GM21367 (cell line): Measurements from ENCODE around the gene PPM1G.
A peak's percentile ranks its signal among the peaks of the same experiment; 100 is the strongest.
"Not testable (repeated sequence)": the region's sequence is repeated elsewhere in the genome, so short reads cannot be mapped to it uniquely, and the experiment has no call there.

ENCODE experiments used
- ATAC-seq: cut with Tn5 transposase; IDR thresholded peaks from one replicate; pipeline ENCODE4 v1.9.1; 2021; ENCODE audit not compliant: unreplicated experiment

PPM1G gene

DNA sequence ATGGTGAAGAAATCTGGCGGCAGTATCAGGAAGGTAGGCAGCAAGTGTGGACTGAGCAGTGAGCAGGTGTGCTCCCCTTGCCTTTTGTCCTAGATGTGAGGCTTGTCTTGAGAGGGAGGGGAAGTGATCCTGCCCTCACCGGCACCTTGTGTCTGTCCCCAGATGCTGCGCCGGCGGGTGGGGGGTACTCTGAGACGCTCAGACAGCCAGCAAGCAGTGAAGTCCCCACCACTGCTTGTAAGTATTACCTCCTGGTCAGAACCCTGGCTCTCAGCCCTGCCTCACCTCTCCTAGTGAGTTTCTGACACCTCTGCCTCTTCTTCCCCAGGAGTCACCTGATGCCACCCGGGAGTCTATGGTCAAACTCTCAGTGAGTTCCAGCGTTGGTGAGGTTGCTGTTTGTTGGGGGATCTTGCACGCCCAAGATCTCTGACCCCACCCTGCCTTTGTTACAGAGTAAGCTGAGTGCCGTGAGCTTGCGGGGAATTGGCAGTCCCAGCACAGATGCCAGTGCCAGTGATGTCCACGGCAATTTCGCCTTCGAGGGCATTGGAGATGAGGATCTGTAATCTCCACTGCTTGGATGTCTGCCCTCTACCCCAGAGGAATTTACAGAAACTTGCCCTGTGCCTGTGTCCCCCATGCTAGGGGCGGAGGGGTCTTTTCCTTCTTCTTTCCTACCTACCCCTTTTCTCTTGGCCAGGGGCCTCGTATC is 33.1 kb downstream of the PPM1G start:
- no peak for ATAC-seq

DNA sequence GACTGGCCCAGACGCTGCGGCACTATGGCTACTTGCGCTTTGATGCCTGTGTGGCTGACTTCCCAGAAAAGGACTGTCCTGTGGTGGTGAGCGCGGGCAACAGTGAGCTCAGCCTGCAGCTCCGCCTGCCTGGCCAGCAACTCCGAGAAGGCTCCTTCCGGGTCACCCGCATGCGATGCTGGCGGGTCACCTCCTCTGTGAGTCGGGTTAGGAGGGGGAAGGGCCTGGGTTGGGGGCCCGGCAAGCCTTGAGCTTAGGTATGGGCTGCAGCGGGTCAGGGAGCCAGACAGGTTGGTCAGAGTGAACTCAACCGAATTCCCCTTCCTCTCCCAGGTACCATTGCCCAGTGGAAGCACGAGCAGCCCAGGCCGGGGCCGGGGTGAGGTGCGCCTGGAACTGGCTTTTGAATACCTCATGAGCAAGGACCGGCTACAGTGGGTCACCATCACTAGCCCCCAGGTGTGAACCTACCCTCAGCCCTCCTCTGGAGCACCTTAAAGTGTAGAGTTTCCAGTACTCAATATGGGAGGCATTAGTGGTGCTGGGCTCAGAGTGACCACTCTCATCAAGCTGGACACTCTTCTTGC is 33.8 kb downstream of the PPM1G start:
- no peak for ATAC-seq

DNA sequence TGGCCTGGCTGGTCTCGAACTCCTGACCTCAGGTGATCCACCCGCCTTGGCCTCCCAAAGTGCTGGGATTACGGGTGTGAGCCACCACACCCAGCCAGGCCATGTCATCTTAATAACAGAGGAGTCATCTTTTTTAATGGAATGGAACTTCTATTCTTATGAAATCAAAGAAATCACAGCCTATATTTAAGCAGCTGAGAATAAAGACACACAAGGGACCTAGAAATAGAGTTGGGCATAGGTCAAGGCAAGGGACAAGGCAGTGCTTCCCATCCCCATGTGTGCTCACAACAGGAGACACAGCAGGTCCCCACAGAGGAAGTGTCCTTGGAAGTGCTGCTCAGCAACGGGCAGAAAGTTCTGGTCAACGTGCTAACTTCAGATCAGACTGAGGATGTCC is 35.8 kb downstream of the PPM1G start:
- no peak for ATAC-seq

DNA sequence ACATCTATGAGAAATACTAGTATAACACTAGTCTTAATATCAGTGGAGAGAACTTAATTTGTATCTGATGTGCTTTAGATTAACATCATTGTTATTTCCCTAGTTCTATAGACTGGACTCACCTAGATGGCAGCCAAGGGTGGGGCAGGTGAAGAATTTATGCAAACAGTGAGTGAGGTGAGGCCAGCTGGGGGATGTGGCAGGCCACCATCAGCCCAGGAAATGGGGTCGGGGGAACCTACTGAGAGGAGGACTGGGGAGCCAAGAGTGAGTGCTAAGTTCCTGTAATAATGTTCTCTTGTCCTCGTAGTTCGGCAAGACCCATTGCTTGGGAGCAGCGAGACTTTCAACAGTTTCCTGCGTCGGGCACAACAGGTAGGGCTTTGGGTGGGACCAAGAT is 36.5 kb downstream of the PPM1G start:
- ATAC-seq: no peak

DNA sequence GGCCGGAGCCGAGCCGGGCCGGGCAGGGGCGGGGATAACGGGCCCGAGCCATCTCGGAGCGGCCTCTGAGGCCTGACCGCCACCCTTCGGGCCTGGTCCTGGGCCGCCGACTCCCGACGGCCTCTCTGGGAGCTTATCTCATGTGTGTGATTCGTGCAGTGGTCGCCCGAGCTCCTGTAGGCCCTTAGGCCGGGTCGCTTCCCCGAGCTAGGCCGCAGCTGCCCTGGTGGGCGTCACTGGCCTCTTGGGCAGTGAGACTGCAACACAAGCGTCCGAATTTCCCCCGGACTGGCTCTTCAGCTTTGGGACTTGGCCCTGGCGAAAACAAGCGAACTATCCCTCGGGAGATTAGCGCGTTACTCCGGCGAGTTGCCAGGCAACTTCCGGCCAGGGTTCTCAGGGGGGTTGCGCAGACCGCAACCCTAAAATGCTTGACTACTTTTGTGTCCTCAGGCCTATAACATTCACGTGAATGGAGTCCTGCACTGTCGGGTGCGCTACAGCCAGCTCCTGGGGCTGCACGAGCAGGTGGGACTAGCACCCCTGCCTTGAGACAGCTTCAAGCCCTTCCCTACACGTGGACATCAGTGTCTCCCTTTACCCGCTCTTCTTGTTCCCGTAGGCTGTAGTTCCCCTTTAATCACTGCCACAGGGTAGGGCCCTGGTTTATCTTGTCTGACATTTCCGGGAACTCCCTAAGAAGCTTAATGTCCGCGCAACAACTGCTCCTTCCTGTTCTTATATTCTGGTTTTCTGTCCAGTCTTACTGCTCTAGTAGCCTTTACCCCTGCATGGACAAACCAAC is 38.4 kb downstream of the PPM1G start:
- peak; percentile 26 for ATAC-seq

DNA sequence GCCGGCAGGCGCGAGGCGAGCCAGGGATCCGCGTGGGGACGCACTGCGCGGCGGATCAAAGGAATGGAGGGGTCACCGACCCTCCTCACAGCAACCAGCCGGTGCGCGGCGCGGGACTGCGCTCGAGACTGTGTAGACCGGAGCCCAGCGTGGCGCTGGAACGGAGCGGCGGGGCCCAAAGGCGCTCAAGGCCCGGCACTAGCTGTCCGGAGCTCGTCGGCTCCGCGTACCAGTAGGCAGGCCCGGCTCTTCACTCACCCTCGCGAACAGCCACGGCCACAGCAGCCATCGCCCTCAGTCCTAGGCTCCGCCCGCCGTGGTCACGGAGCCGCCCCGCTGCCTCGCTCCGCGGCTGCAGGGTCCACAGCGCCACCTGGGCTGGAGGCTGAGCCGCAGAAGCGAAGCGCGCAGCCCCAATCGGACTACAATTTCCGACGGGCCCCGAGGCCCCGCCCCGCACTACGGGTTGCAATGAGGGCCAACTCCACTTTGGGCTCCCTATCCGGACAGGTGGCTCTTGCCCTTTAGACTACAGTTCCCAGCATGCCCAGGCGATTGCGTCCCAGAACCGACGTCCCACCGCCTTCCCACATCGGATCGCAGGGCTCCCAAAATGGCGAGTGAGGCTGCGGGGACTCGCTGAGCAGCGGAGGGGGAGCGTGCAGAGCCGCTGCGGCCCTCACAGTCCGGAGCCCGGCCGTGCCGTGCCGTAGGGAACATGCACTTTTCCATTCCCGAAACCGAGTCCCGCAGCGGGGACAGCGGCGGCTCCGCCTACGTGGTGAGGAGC is 39.2 kb downstream of the PPM1G start, which contains the start of the genes EIF2B4 and SNX17:
Gene EIF2B4 (minus strand): TSS at position 313 of the 790 bp plus-strand sequence. CDS start 24 bp downstream, at position 289.
Gene SNX17 (plus strand): TSS at position 591 of the 790 bp plus-strand sequence. CDS start 128 bp downstream, at position 719.
- ATAC-seq: peak; percentile 82

DNA sequence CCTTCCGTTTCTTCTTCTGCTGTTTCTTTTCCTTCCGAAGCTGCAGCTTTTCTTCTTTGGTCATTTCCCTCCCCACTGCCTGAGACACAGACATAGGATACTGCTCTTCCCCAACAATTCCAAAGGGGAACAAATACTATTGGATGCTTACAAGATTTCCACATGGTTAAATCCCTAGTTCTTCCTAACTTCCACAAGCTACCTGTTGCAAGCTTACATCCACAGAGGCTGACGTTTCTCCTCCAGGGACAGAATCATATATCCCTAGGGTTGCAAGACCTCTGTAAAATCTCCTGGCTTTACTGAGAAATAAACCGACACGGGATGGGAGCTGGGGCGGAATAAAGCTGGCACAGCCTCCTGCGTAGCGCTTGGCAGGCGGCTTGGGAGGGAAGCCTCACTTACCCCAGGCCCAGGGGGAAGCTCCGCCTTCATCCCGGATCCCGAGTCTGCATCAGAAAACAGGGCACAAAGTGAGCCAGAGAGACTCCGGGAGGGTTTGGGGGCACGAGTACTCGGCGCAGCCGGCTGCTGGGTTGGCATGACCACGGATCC is 39.8 kb downstream of the PPM1G start:
- peak; percentile 4 for ATAC-seq

DNA sequence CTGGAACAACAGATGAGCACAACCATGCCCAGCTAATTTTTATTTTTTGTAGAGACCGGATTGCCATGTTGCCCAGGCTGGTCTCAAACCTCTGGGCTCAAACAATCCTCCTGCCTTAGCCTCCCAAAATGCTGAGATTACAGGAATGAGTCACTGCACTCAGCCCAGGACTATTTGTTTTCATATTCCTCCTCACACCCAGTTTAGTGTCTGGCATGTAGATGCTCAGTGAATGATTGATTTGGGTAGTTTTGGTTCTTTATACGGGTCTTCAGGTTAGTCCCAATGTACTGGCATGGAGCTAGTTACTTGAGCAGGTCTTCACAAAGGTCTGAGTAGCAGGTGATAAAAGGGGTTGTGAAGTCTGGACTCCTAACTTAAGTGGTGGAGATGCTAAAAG is 45.5 kb downstream of the PPM1G start:
- ATAC-seq: no peak

DNA sequence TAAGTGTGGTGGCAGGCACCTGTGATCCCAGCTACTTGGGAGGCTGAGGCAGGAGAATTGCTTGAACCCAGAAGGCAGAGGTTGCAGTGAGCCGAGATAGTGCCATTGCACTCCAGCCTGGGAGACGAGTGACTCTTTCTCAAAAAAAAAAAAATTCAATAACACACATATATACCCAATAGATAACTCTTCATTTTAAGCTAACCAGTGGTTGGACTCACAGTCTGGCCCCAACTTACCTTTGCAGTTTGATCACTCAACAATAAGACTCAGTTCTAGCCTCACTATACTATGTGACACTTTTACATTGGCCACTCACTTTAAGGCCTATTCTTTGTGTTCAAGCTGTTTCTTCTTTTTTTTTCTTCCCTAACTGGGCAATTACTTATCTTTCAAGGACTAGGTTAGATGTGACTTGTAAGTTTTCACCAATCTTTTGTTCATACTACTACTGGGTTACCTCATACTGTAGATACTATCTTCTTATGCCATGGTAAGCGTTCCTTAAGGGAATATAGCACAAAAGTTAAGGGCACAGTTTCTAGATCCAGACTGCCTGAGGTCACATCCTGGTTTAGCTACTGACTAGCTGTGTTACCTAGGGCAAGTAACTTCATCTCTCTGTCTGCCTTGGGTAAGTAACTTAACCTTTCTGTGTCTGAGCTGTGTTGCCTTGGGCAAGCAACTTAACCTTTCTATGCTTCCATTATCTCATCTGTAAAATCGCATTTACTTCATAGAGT is 46.5 kb downstream of the PPM1G start:
- no peak for ATAC-seq

DNA sequence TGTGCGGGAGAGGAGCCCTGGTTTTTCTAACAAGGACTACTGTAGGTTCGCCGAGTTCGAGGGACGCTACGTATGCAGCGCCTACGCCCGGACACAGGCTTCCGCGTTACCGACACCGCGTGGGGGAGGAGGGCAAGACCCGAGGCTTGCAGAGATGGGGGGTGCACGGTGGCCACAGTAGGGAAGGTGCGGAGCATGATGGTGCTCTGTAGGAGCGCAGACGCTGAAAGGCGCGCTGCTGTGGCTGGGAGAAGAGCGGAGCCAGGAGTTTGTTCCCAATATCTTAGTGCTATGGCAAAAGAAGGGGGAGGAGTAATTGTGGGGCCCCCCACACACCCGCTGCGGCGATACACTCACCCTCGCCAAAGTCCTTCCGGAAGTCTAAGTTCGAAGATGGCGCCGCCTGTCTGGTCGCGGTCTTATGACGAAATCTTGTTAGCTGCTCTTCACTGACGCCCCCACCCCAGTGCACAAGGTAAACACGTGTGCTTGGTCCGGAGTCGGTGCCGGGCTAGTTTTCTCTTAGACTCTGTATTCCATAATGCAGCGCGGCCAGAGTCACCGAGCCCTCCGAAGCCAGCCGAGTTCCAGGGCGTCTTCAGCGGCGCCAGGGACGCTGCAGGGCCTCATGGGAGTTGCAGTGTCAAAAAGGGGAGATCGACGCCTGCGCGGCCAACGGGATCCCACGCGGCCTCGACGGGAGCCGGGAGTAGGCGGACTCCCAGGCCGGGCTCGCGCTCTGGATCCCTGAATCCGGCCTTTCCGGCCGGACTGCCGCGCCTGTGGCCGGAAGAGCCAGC is 52.8 kb downstream of the PPM1G start, which contains the start of gene GTF3C2:
Gene GTF3C2 (minus strand): TSS at position 383 of the 800 bp plus-strand sequence. CDS start 13,210 bp downstream, outside the sequence.
- peak; percentile 69 for ATAC-seq

DNA sequence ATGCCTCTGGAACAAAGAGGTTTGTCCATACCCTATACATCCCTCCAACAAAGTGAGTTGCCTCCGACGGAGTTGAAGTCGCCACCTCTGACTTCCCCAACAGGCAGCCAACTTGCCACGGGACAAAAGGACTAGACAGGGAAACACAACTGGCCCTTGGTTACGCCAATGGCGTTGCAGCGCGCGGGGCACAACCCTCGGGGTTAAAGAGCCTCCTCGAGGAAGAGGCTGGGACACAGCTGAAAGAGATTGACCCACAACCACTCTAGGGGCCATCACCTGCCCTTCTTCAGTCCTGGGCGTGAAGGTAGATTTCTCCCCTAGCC is 53.4 kb downstream of the PPM1G start:
- peak; percentile 29 for ATAC-seq

DNA sequence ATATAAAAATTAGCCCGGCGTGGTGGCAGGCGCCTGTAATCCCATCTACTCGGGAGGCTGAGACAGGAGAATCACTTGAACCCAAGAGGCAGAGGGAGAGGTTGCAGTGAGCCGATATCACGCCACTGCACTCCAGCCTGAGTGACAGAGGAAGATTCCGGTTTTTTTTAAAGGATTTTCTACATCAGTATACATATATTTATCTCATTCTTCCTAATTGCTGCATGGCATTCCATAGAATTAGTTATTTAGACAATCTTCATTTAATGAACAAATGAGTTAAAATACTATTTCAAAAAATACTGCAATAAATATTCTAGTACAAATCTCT is 54.8 kb downstream of the PPM1G start:
- no peak for ATAC-seq

DNA sequence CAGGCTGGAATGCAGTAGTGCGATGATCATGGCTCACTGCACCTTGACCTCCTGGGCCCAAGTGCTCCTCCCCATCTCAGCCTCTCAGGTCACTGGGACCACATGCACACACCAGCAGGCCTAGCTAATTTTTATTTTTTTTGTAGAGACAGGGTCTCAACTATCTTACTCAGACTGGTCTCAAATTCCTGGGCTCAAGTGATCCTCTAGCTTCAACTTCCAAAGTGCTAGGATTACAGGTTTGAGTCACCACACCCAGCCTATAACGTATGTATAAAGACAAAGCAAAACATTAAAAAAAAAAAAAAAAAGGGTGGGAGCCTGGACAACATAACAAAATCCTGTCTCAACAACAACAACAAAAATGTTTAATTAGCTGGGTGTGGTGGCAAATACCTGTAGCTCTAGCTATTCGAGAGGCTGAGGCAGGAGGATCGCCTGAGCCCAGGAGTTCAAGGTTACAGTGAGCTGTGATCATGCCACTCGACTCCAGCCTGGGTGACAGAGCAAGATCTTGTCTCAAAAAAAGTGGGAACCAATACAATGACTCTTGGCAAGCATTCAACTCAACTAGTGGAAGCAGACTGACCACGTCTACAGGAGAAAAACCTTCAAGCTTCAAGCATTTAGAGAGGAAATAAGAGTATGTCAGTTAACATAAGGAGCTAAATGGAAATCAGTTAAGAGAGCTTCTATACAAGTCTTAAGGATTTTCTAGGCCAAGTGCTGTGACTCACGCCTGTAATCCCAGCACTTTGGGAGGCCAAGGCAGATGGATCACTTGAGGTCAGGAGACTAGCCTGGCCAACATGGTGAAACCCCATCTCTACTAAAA is 55.4 kb downstream of the PPM1G start:
- ATAC-seq: no peak

DNA sequence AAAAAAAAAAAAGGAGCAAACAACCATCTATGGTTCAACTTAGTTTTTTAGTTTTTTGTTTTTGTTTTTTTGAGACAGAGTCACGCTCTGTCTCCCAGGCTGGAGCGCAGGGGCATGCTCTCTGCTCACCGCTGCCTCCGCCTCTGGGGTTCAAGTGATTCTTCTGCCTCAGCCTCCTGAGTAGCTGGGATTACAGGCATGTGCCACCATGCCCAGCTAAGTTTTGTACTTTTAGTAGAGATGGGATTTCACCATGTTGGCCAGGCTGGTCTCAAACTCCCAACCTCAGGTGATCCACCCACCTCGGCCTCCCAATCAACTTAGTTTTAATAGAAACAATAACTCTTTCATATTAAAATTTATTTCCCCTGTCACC is 56.0 kb downstream of the PPM1G start:
- ATAC-seq: not testable (repeated sequence)

DNA sequence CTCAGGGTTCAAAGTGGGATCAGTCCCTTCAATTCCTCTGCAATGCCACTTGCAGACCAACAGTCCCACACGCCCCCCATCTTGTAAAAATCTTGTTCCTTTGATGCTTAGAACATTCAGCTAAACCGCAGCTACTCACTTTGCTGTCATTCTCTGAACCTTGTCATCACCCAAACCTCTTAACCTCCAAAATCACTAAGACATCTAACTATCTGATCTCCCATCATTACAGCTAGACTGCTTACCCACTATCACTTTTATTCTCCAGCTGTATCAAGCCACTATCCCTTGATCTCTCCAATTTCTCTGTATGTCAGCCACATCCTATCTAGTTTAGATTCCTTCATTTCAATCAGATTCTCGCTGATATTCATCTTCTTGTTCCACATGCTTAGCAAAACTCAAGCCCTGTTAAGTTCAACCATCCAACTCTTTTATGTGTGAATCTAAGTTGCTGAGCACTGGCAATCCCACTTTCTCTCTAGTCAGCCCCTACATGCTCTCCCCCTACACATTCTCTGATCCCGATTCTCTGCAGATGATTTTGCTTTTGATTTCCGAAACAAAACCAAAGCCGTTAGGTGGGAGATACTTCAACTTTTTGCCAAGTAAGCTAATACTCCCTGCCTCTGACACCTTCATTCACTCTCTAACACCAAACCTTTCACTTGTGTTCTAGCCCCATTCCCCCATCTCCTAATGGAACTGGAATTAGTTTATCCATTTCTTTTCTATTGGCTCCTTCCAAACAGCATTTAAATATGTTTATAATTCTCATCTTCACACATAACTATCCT is 57.4 kb downstream of the PPM1G start:
- ATAC-seq: no peak

DNA sequence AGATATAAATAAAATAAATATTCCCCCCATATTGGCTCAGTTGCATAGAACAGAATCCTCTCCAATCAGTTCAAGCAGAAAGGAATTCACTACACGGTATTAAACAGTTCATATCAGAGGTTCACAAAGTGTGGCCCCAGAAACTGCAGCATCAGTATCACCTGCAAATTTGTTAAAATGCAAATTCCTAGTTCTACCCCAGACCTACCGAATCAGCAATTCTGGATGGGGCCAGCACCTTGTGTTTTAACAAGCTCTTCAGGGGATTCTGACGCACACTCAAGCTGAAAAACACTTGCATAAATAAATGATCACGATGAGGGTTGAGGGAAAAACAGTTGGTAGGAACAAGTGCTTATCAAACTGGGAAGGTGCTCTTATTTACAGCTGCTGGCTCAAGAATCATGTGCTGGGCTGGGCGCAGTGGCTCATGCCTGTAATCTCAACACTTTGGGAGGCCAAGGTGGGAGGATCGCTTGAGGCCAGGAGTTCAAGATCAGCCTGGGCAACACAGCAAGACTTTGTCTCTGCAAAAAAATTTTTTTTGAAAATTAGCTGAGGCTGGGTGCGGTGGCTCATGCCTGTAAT is 59.2 kb downstream of the PPM1G start:
- ATAC-seq: no peak

DNA sequence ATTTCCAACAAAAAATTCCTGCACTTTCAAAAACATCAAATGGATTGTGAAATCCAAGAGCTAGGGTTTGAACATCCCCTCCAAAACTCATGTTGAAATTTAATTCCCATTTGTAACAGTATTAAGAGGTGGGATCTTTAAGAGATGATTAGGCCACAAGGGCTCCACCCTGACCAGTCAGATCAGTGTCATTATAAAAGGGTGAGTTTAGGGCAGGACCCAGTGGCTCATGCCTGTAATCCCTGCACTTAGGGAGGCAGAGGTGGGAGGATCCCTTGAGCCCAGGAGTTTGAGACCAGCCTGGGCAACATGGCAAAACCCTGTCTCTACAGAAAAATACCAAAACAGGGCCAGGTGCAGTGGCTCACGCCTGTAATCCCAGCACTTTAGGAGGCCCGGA is 61.8 kb downstream of the PPM1G start:
- ATAC-seq: no peak
